HCT116 (cell line): ENCODE results near the gene PRKRIP1. TPM values are rescaled to one million over a fixed set of nuclear protein-coding genes. Genes with fewer than 3 reads are reported as not detected.

Source experiments
- ATAC-seq: fragments of 200-7000 bp; cut with Tn5 transposase; 2 replicates; pipeline ENCODE4 v1.9.1; 2020; ENCODE audit warnings: mild to moderate bottlenecking, moderate library complexity
- BruUV-seq: library from RNA; stranded (reverse); fragments of 400-500 nt; replicated peaks from 2 replicates; lab custom pipeline; 2021; lab: Mats Ljungman, UMichigan
- CTCF ChIA-PET: fragments of 300-600 bp; sonication (Branson Sonifier 250); formaldehyde crosslinking; loops from one replicate; lab custom pipeline; 2021; ENCODE audit warnings: antibody characterized with exemption; lab: Charles Lee
- POLR2A ChIA-PET: fragments of 300-600, 350-600 bp; sonication (Branson Sonifier 250); formaldehyde crosslinking; loops from one replicate; lab custom pipeline; 2021; ENCODE audit warnings: antibody characterized with exemption; lab: Charles Lee
- RAD21 ChIA-PET, 2 experiments: fragments of 300-600 bp; sonication (Branson Sonifier 250); formaldehyde crosslinking; loops; one replicate each; lab custom pipeline; 2023; ENCODE audit warnings: low total read pairs in 2 of 2; ENCODE audit not compliant: uncharacterized antibody in 2 of 2, unreplicated experiment in 2 of 2, low non-redundant PET in 1 of 2; lab: Charles Lee
- DNase-seq: peaks from one replicate; pipeline ENCODE4 v3.0.0-alpha.2; 2010; ENCODE audit warnings: low read depth, low spot score
- H2AFZ ChIP-seq: fragments of 200-600 bp; shearing (Covaris generic), sonication (generic); 2 replicates; pipeline ENCODE4 v1.6.1; 2017; ENCODE audit warnings: low read depth, mixed run types, mixed read lengths, antibody characterized with exemption, low read length; ENCODE audit not compliant: poor library complexity, severe bottlenecking
- H3K27ac ChIP-seq: 2 replicates; pipeline ENCODE4 v1.5.1; 2012; ENCODE audit warnings: low read depth, low read length
- H3K27me3 ChIP-seq: fragments of 200-600 bp; sonication (generic); 2 replicates; pipeline ENCODE4 v1.6.1; 2016; ENCODE audit warnings: mixed run types, low read length, mixed read lengths; ENCODE audit not compliant: insufficient read depth
- H3K36me3 ChIP-seq, 2 experiments: fragments of 200-500 bp in 1 of 2; fragments of 200-600 bp in 1 of 2; sonication (Bioruptor generic) in 1 of 2; sonication (generic) in 1 of 2; 2 replicates each; pipeline versions ENCODE4 v1.5.1 to v1.6.1; 2014 to 2016; ENCODE audit warnings: low read length in 2 of 2, inconsistent platforms in 1 of 2, mixed read lengths in 1 of 2, mixed run types in 1 of 2; ENCODE audit not compliant: insufficient read depth in 2 of 2, control insufficient read depth in 1 of 2
- H3K4me1 ChIP-seq, 2 experiments: fragments of 200-600 bp in 1 of 2; sonication (generic) in 1 of 2; 2 replicates each; pipeline versions ENCODE4 v1.5.1 to v1.6.1; 2012 to 2017; ENCODE audit warnings: low read length in 2 of 2, inconsistent platforms in 1 of 2, mild to moderate bottlenecking in 1 of 2, mixed read lengths in 1 of 2, mixed run types in 1 of 2, moderate library complexity in 1 of 2; ENCODE audit not compliant: insufficient read depth in 2 of 2, control insufficient read depth in 1 of 2
- H3K4me2 ChIP-seq: fragments of 200-600 bp; sonication (generic); 2 replicates; pipeline ENCODE4 v1.6.1; 2017; ENCODE audit warnings: mixed run types, low read length, mixed read lengths
- H3K4me3 ChIP-seq, 2 experiments: fragments of 200-600 bp in 1 of 2; sonication (generic) in 1 of 2; replicated peaks in 1 of 2; 2 replicates each; pipeline ENCODE4 v1.5.1; 2011 to 2016; ENCODE audit warnings: low read length in 2 of 2, control low read depth in 1 of 2, low read depth in 1 of 2, mild to moderate bottlenecking in 1 of 2, mixed read lengths in 1 of 2, mixed run types in 1 of 2
- H3K79me2 ChIP-seq: fragments of 200-600 bp; sonication (generic); 2 replicates; pipeline ENCODE4 v1.6.1; 2017; ENCODE audit warnings: mild to moderate bottlenecking, mixed run types, low read length, moderate library complexity, mixed read lengths; ENCODE audit not compliant: insufficient read depth
- H3K9ac ChIP-seq: fragments of 200-600 bp; sonication (generic); 2 replicates; pipeline ENCODE4 v1.6.1; 2016; ENCODE audit warnings: low read length, mixed read lengths
- H3K9me2 ChIP-seq: fragments of 200-600 bp; sonication (generic), shearing (Covaris generic); 2 replicates; pipeline ENCODE4 v1.6.1; 2017; ENCODE audit warnings: mixed run types, mild to moderate bottlenecking, moderate library complexity; ENCODE audit not compliant: insufficient read depth
- H3K9me3 ChIP-seq, 2 experiments: fragments of 200-500 bp in 1 of 2; fragments of 200-600 bp in 1 of 2; sonication (Bioruptor generic) in 1 of 2; sonication (generic) in 1 of 2; 2 replicates each; pipeline ENCODE4 v1.6.1; 2014 to 2017; ENCODE audit warnings: low read length in 2 of 2, mixed read lengths in 2 of 2, inconsistent platforms in 1 of 2, low read depth in 1 of 2, mild to moderate bottlenecking in 1 of 2, mixed run types in 1 of 2, moderate library complexity in 1 of 2; ENCODE audit not compliant: control insufficient read depth in 1 of 2, insufficient read depth in 1 of 2
- H4K20me1 ChIP-seq: fragments of 200-600 bp; sonication (generic), shearing (Covaris generic); 2 replicates; pipeline ENCODE4 v1.6.1; 2017; ENCODE audit warnings: mixed run types, mild to moderate bottlenecking, moderate library complexity; ENCODE audit not compliant: insufficient read depth
- ATF3 ChIP-seq: IDR thresholded peaks from 2 replicates; pipeline ENCODE4 v1.6.1; 2012
- CBX3 ChIP-seq: IDR thresholded peaks from 2 replicates; pipeline ENCODE4 v1.6.1; 2012; ENCODE audit warnings: low read depth
- CEBPB ChIP-seq: IDR thresholded peaks from 2 replicates; pipeline ENCODE4 v1.6.1; 2012; ENCODE audit warnings: low read depth
- EGR1 ChIP-seq: IDR thresholded peaks from 2 replicates; pipeline ENCODE4 v1.6.1; 2012; ENCODE audit warnings: low read depth
- ELF1 ChIP-seq: IDR thresholded peaks from 2 replicates; pipeline ENCODE4 v1.6.1; 2012; ENCODE audit warnings: low read depth, borderline replicate concordance
- EZH2 ChIP-seq: fragments of 200-600 bp; sonication (generic); IDR thresholded peaks from 2 replicates; pipeline ENCODE4 v1.6.1; 2017; ENCODE audit warnings: antibody characterized with exemption, mixed run types
- EZH2phosphoT487 ChIP-seq: fragments of 200-600 bp; IDR thresholded peaks from 2 replicates; pipeline ENCODE4 v1.6.1; 2018; ENCODE audit warnings: antibody characterized with exemption, borderline replicate concordance
- MAX ChIP-seq: IDR thresholded peaks from 2 replicates; pipeline ENCODE4 v1.6.1; 2012
- POLR2A ChIP-seq: IDR thresholded peaks from 2 replicates; pipeline ENCODE4 v1.7.0; 2011; ENCODE audit warnings: borderline replicate concordance; ENCODE audit not compliant: insufficient read depth, insufficient read length; ENCODE audit errors: extremely low read depth
- POLR2AphosphoS5 ChIP-seq: IDR thresholded peaks from 2 replicates; pipeline ENCODE4 v1.6.1; 2011; ENCODE audit warnings: mild to moderate bottlenecking, low read depth, low read length, moderate library complexity
- RAD21 ChIP-seq: IDR thresholded peaks from 2 replicates; pipeline ENCODE4 v1.6.1; 2012; ENCODE audit warnings: low read depth, mild to moderate bottlenecking
- REST ChIP-seq: IDR thresholded peaks from 2 replicates; pipeline ENCODE4 v1.6.1; 2012; ENCODE audit warnings: low read depth
- SIN3A ChIP-seq: IDR thresholded peaks from 2 replicates; pipeline ENCODE4 v1.6.1; 2012; ENCODE audit warnings: low read depth
- SP1 ChIP-seq: IDR thresholded peaks from 2 replicates; pipeline ENCODE4 v1.6.1; 2012; ENCODE audit warnings: low read depth
- TCF7L2 ChIP-seq: IDR thresholded peaks from 2 replicates; pipeline ENCODE4 v1.7.0; 2011; ENCODE audit warnings: borderline replicate concordance, inconsistent platforms; ENCODE audit not compliant: insufficient read depth, insufficient read length; ENCODE audit errors: extremely low read depth
- YY1 ChIP-seq: IDR thresholded peaks from 2 replicates; pipeline ENCODE4 v1.6.1; 2011; ENCODE audit warnings: low read length, low read depth, moderate library complexity, mild to moderate bottlenecking; ENCODE audit not compliant: insufficient replicate concordance; ENCODE audit errors: extremely low read depth
- ZFX ChIP-seq: fragments of 450-650 bp; IDR thresholded peaks from 2 replicates; pipeline ENCODE4 v1.6.1; 2017
- ZNF274 ChIP-seq: fragments of 200-500 bp; sonication (Bioruptor generic); IDR thresholded peaks from 2 replicates; pipeline ENCODE4 v1.6.1; 2014; ENCODE audit warnings: mild to moderate bottlenecking, low read depth, low read length, inconsistent platforms
- intact Hi-C: fragments of 100-400 bp; cut with micrococcal nuclease; formaldehyde crosslinking; loops from 2 replicates; pipeline ENCODE4 v1.10.0; 2022
- total RNA-seq: library from RNA; stranded (reverse); gene quantifications from one replicate; pipeline ENCODE4 v1.2.1, GENCODE V29; 2021; ENCODE audit not compliant: unreplicated experiment
- TF ChIP-seq, protein P1 (sequence below), 3 experiments: fragments of 200-600 bp in 1 of 3; sonication (generic) in 1 of 3; IDR thresholded peaks in 2 of 3; conservative IDR thresholded peaks in 1 of 3; 2 replicates each; pipeline ENCODE4 v1.5.1; 2012 to 2017; ENCODE audit warnings: low read depth in 2 of 3, low read length in 2 of 3, antibody characterized with exemption in 1 of 3, borderline replicate concordance in 1 of 3, control low read depth in 1 of 3, mild to moderate bottlenecking in 1 of 3, mixed read lengths in 1 of 3, mixed run types in 1 of 3, moderate library complexity in 1 of 3; ENCODE audit not compliant: insufficient read depth in 1 of 3
- TF ChIP-seq, protein P2 (sequence below): IDR thresholded peaks from 2 replicates; pipeline ENCODE4 v1.6.1; 2011; ENCODE audit warnings: mild to moderate bottlenecking, low read length, moderate library complexity; ENCODE audit not compliant: insufficient replicate concordance; ENCODE audit errors: extremely low read depth

Gene PRKRIP1
- total RNA-seq, 1 experiment from 2014 or later: 23.0 TPM

GRCh38 chr7:102417105-102417504 lies 20.9 kb downstream of the PRKRIP1 start:
- BruUV-seq: no TSS peak
- RAD21 ChIA-PET: no interaction called here
- no peak overlapping the region for H2AFZ ChIP-seq
- H3K4me2 ChIP-seq: no peak overlapping the region
- no peaks in the 10 kb centered on the region for H3K9me3 ChIP-seq
- H3K9ac ChIP-seq: no peak overlapping the region
- no peak for DNase-seq
- H3K36me3 ChIP-seq: peaks cover 16 to 27% of the 10 kb centered on the region in 2 experiments
- intact Hi-C loops: no loop called here
- peaks cover 6% of the 10 kb centered on the region; the same call in 1 of the 2 replicates for H3K79me2 ChIP-seq
- H3K4me3 ChIP-seq: no peak overlapping the region
- H3K27me3 ChIP-seq: no peaks in the 10 kb centered on the region
- POLR2A ChIA-PET: no interaction called here
- H3K9me2 ChIP-seq: no peaks in the 10 kb centered on the region
- no peak overlapping the region for H3K27ac ChIP-seq
- no peak for ATAC-seq
- CTCF ChIA-PET: no interaction called here
- TF ChIP-seq, protein P1, sequence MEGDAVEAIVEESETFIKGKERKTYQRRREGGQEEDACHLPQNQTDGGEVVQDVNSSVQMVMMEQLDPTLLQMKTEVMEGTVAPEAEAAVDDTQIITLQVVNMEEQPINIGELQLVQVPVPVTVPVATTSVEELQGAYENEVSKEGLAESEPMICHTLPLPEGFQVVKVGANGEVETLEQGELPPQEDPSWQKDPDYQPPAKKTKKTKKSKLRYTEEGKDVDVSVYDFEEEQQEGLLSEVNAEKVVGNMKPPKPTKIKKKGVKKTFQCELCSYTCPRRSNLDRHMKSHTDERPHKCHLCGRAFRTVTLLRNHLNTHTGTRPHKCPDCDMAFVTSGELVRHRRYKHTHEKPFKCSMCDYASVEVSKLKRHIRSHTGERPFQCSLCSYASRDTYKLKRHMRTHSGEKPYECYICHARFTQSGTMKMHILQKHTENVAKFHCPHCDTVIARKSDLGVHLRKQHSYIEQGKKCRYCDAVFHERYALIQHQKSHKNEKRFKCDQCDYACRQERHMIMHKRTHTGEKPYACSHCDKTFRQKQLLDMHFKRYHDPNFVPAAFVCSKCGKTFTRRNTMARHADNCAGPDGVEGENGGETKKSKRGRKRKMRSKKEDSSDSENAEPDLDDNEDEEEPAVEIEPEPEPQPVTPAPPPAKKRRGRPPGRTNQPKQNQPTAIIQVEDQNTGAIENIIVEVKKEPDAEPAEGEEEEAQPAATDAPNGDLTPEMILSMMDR (IDR thresholded peaks at IDR 0.05 in 2 of 3, conservative IDR thresholded peaks at IDR 0.05 in 1 of 3; ENCODE audit: borderline replicate concordance in 1 of 3, insufficient read depth in 1 of 3, low read depth in 2 of 3, low read length in 2 of 3): no peak
- TF ChIP-seq CBX3: no peak
- TF ChIP-seq EZH2: no peak
- no peak for TF ChIP-seq ELF1
- TF ChIP-seq ZFX: no peak
- TF ChIP-seq CEBPB: no peak
- TF ChIP-seq, protein P2, sequence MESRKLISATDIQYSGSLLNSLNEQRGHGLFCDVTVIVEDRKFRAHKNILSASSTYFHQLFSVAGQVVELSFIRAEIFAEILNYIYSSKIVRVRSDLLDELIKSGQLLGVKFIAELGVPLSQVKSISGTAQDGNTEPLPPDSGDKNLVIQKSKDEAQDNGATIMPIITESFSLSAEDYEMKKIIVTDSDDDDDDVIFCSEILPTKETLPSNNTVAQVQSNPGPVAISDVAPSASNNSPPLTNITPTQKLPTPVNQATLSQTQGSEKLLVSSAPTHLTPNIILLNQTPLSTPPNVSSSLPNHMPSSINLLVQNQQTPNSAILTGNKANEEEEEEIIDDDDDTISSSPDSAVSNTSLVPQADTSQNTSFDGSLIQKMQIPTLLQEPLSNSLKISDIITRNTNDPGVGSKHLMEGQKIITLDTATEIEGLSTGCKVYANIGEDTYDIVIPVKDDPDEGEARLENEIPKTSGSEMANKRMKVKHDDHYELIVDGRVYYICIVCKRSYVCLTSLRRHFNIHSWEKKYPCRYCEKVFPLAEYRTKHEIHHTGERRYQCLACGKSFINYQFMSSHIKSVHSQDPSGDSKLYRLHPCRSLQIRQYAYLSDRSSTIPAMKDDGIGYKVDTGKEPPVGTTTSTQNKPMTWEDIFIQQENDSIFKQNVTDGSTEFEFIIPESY: no peak
- TF ChIP-seq ZNF274: no peak
- no peak for TF ChIP-seq POLR2AphosphoS5
- TF ChIP-seq ATF3: no peak
- no peak for TF ChIP-seq EGR1
- no peak for TF ChIP-seq REST
- no peak for TF ChIP-seq MAX
- TF ChIP-seq EZH2phosphoT487: no peak
- TF ChIP-seq TCF7L2: no peak
- TF ChIP-seq SP1: no peak
- TF ChIP-seq POLR2A: no peak
- TF ChIP-seq YY1: no peak
- no peak for TF ChIP-seq SIN3A
- TF ChIP-seq RAD21: no peak
- no peaks in the 10 kb centered on the region for H4K20me1 ChIP-seq
- H3K4me1 ChIP-seq: peaks cover 4 to 14% of the 10 kb centered on the region in 2 experiments
